OCI-LY3 (cell line): Measurements from ENCODE around the gene ITGA11.

Source experiments
- CTCF ChIP-seq: fragments of 200-600, 300-600 bp; sonication (generic); IDR thresholded peaks from 2 replicates; pipeline ENCODE4 v1.5.1; 2014; ENCODE audit warnings: antibody characterized with exemption, low read length, low read depth
- EZH2phosphoT487 ChIP-seq: fragments of 200-600 bp; shearing (Covaris generic); IDR thresholded peaks from 2 replicates; pipeline ENCODE4 v1.6.1; 2018; ENCODE audit warnings: antibody characterized with exemption, mixed run types, low read depth

- TF ChIP-seq CTCF (no peak), EZH2phosphoT487 (no peak)
These were observed 159.2 kb downstream of the ITGA11 start for GRCh38 chr15:68272721-68273271.
